A673 (cell line): ENCODE measurements around the gene RADX.

Experiments
- EZH2 ChIP-seq: fragments of 200-600 bp; sonication (generic); IDR thresholded peaks from 2 replicates; pipeline ENCODE4 v1.6.1; 2017; ENCODE audit warnings: borderline replicate concordance, low read depth, mild to moderate bottlenecking, mixed read lengths, antibody characterized with exemption, low read length; ENCODE audit not compliant: poor library complexity, severe bottlenecking
- TF ChIP-seq, protein P1 (sequence below): fragments of 300-800, 200-600 bp; sonication (generic); conservative IDR thresholded peaks from 2 replicates; pipeline ENCODE4 v1.5.1; 2017; ENCODE audit warnings: low read depth, mild to moderate bottlenecking, antibody characterized with exemption, low read length, moderate library complexity, mixed read lengths

DNA sequence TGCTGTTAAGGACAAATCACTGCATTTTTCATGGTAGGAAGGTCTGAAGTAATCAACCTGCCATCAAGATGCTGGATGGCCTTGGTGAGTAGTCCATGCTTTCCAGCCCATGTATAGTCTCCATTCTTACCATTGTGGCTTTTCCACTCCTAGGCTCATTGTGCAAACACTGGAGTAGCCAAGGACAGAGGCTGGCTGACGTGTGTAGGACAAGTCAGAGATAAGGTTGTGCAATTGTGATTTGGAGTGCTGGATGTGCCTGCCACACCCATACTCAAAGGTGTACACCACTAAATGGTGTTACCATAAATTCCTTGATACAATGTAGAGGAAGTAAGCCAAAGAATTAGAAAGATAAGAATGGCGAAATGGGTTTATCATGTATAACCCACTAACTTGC, 26.3 kb upstream of the RADX start:
- TF ChIP-seq, protein P1, sequence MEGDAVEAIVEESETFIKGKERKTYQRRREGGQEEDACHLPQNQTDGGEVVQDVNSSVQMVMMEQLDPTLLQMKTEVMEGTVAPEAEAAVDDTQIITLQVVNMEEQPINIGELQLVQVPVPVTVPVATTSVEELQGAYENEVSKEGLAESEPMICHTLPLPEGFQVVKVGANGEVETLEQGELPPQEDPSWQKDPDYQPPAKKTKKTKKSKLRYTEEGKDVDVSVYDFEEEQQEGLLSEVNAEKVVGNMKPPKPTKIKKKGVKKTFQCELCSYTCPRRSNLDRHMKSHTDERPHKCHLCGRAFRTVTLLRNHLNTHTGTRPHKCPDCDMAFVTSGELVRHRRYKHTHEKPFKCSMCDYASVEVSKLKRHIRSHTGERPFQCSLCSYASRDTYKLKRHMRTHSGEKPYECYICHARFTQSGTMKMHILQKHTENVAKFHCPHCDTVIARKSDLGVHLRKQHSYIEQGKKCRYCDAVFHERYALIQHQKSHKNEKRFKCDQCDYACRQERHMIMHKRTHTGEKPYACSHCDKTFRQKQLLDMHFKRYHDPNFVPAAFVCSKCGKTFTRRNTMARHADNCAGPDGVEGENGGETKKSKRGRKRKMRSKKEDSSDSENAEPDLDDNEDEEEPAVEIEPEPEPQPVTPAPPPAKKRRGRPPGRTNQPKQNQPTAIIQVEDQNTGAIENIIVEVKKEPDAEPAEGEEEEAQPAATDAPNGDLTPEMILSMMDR: no peak
- TF ChIP-seq EZH2: no peak
